SHP77 treated with DMSO at 0.1 percent for 48 hours (cell line): ENCODE data around the gene TCTN1.

Source experiments
- DNase-seq: peaks from one replicate; lab custom pipeline; 2025; lab: John Stamatoyannopoulos, UW

Gene TCTN1

DNA sequence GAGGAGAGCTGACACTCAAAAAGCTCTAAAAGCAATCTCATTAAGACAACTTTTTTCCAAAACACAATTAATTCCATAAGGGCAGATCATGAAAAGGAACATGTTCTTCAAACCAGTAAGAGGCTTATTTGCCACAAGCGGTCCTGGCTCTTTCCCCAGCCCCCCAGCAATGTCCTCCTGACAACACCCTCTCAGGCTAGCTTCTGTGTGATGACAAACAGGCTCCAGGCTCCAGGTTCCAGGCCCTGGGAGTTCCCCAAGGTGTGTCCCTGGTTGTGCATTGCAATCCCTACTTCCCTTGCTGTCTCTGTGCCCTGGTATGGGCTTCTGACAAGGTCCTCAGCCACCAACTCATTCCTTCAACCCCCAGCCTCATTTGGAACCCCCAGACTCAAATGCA, 66.1 kb downstream of the TCTN1 start:
- no peak for DNase-seq

DNA sequence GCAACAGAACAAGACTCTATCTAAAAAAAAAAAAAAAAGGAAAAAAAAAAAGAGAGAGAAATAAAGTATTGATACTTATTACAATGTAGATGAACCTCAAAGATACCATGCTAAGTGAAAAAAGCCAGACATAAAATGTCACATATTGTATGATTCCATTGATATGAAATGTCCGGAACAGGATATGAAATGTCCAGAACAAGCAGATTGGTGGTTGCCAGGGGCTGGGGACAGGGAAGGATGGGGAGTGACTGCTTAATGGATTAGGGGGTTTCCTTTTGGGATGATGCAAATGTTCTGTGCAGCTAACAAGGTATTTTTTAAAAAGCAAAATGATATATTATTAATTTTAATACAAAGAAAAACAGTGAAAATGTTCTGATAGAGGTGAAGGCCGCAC, 70.0 kb downstream of the TCTN1 start:
- DNase-seq: no peak

DNA sequence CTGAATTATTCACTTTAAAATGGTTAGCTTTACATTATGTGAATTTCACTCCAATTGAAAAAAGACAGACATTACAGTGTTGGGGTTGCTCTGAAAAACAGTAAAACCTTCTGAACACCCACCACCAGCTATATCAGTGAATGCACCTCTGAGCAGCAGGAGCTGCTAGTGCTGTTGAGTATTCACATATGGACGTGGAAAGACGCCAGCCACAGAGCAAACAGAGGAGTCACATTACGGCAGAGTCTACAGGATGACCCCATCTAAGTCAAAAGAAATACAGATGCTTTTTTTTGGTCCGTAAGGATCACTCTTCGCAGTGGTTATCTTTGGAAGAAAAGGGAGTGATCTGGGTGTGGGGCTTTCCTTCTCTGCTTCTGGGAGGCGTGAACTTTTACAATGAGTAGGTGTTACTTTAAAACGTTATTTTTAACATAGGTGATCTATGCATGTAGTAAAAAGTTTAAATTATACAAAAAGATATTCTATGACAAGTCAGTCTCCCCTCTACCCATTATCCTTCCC, 70.4 kb downstream of the TCTN1 start:
- DNase-seq: no peak

DNA sequence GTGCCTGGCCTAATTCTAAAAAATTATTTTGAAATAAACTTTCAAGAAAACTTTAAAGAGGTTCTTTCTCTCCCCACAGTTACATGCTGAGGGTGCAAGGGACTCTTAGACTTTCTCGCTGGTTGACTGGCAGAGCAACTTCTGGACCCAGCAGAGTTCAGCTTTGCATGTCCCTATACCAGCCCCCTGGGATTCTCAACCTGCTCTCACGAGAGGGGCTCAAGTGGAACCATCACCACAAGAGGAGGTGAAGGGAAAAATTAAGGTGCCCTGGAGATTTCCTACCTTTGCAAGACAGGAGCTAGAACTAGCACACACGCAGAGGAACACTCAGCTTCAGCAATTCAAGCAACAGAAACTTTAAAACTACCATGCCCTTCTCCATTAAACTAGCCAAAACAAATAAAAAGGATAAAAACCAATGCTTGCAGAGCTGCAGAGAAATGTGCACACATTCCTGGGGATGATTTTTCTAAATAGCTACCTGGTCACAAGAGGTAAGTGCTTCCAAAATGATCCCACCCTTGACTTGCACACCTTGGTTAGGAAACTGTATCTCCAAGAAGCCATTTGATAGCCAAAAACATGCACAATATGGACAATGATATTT, 72.5 kb downstream of the TCTN1 start:
- no peak for DNase-seq

DNA sequence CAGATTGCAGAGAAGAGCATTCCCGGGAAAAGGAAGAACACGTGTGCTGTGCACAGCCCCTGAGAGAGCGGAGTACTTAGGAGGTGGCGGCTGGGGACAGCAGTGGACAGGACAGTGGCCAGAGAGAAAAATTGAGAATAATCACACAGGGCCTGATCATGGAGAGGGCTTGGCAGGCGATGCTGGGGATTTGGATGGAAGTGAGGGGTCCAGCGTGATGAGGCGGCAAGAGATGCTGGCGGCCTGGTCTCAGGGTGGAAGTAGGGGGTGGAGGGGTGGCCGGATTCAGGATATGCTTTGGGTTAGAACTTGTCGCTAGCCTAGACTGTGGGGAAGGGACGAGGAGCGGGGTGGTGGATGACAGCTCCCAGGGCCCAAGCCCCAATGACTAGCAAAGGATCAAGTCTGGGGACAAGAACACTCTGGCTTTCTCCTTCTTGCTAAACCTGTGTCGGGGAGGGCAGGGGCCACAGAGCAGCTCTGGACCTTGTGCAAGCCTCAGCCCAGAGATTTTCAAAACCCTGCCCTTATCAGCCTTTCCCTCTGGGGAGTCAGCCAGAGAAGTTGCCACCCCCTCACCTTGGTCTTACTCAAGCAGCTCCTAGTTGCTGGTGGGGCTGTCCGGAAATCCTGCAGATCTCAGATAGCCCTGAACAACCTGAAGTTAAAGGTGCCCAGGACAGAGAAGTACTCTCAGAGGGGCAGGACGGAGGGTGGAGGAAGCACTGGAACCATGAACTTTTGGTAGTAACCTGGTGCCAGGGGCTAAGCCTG, 73.7 kb downstream of the TCTN1 start:
- DNase-seq: no peak

DNA sequence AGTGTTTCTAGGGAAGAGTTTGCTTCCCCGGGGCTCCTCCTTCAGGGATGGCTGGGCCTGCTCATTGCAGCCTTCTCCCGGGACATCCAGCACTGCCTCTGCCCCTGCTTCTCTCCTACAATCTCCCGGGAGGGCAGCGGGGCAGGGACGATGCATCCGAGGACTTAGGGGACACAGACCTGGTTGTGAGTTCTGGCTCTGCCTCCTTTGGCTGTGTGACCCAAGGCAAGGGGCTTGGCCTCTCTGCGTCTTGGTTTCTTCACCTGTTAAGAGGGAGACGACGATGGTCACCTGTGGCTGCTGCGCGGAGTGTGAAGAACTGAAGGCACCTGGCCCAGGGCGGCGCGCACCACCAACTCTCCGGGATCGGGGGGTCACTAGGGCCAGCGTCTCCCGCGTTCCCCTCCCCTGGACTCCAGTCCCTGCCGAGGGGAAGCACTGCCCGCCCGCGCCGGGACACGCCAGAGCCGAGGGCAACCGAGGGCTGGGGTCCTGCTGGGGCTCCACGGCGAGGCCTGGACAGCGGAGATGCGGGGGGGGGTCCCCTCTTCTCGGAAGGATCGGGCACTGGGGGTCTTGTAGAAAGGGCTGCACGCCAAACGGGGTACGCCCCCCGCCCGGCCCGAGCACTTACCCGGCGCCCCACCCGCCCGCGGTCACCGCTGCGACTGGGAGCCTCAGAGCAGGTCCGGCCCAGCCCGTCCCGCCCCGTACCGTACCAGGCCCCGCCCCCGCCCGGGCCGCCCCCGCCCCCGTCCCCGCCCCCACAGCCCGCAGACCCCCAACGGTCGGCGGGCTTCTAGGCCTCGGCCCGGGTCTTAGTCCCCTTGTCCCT, 74.7 kb downstream of the TCTN1 start, which contains the start of gene HVCN1:
Gene HVCN1 (minus strand): TSS at position 670 of the 835 bp plus-strand sequence. CDS start 5,870 bp downstream, outside the sequence.
- no peak for DNase-seq

DNA sequence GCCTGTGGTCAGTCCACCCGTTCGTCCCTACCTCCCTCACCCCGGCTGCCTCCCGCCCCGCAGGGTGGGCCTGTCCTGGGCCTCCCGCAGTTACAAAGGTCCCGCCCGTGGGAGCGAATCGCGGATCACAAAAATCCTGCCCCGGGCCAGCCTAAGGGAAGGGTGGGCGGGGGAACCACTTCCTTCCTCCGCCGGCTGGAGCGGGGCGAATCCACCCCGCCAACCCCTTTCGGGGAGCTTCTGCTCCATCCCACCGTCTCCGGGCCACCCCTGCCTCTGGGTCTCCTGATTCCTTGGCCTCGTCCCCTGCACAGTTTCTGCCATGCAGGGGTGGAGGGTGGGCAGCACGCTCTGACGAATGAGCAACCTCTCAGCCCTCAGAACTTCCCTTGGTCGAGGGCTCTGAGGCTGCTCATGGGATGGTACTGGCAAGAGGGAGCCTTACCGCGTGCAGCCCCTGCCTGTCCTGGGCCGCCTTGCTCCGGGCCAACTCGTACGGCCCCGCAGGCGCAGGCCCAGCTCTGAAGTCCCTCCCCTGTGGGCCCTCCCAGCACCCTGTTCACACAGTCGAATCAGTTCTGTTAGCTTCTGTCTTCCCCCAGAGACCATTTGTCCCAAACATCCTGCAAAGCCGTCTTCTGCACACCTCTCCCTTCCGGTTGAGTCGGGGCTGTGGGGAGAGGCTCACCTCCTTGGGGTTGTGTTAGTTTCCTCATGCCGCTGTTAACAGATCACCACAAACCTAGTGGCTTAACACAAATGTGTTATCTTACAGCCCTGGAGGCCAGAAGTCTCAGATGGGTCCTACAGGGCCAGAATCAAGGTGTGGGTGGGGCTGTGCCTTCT, 75.6 kb downstream of the TCTN1 start:
- no peak for DNase-seq

DNA sequence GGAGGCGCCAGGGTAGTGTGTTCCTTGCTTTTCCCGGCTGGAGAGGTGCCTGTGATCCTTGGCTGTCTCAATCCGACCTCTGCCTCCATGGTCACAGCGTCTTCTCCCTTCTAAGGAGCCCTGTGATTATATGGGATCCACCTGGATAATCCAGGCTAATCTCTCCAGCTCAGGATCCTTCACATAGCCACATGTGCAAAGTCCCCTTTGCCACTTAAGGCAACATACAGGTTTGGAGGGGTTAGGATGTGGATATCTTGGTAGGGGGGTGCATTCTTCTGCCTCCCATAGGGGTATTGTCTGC, 76.2 kb downstream of the TCTN1 start:
- DNase-seq: no peak

DNA sequence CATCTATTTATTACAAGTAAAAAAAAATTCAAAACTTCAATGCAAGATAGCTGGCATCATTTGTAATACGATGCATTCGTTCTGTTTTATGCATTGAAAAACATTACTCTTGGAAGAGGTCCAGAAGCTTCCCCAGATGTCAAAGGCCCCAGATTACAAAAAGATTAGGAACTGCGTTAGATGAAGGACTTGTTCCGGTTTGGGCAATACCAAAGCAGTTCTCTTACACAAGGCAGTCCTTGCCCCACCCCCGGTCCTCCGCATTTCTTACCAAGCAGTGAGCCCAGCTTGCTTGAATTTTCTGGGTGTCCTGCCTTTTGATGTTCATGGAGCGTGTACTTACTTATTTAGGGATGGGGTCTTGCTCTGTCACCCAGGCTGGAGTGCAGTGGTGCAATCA, 79.8 kb downstream of the TCTN1 start:
- no peak for DNase-seq

DNA sequence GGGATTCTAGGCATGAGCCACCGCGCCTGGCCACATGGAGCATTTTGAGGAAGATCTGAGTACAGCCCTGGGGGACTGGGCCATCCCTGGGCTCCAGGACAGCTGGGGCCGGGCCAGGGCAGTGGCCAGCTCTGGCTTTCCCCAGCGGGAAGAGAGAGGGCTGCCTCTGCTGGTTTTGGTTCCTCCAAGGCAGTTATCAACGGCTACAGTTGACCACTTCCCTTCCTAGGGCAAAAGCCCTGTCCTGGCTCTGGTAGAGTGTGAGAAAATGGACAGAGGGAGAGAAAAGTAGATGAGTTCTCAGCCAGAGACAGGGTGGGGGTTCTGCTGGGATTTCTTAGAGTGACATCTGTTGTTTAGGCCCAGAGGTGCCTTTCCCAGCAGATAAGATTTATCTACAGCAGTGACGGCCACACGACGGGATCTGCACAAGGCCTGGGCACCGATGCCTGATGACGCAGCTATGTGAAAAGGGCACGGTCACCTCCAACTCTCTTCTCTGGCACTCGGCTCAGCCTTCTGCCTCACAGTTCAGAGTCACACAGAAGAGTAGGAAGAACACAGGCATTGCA, 80.5 kb downstream of the TCTN1 start:
- no peak for DNase-seq

DNA sequence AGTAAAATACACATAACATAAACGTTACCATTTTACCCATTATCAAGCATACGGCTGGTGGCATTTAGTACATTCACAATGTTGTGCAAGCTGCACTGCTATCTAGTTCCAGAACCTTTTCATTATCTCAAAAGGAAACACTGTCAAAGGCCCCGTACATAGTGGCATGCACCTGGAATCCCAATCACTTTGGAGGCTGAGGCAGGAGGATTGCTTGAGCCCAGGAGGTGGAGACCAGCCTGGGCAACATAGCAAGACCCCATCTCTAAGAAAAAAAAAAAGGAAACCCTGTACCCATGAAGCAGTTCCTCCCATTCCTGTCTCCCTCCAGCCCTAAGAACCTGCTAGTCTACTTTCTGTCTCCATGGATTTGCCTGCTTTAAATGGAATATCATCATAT, 82.4 kb downstream of the TCTN1 start:
- DNase-seq: no peak

DNA sequence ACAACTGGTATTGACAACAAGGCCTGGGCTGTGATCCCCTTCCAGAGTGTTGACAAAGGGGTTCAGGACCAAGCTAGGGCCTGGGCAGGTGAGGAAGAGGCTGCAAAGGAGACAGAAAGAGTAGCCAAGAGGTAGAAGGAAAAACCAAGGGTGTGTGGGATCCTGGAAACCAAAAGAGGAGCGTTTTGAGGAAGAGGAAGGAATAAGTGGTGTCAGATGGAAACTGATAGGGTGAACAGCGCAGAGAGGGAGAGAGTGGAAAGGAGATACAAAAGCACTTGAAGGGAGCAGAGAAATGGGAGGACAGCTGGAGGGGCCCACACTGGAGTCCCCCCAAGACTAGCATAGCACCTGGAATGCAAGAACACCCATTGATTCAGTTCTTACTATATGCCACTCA, 83.3 kb downstream of the TCTN1 start:
- DNase-seq: no peak

DNA sequence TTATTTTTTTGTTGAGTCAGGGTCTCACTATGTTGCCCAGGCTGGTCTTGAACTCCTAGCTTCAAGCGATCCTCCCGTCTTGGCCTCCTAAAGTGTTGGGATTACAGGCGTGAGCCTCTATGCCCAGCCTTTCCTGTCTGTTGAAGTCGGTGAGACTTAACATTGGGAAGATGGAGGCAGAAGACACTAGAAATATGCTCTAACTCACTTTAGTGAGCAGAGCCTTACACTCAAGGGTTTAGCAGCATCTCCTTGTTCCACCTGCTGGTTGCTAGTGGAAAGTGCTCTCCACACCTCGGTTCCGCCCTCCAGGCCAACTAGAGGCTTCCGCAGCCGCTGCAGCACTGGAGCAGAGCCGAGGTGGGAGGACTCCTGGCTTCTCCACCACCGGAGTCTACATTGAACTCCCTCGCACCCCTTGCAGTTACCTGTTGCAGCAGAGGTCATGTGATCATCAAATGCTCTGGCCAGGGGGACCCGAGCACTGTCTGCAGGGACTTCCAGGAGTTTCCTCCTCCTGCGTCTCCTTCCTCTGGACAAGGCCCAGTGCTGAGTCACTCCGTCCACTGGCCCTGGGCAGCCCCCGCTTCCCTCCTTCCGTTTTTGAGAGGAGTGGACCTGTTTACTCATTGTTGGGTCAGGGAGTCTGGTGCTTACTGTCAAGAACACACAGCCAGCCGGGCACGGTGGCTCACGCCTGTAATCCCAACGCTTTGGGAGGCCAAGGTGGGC, 84.4 kb downstream of the TCTN1 start:
- peak; percentile 23 for DNase-seq
